OCI-LY1 (cell line): ENCODE measurements around the gene NOG.

ENCODE experiments used
- H2AFZ ChIP-seq: fragments of 200-600 bp; sonication (generic), shearing (Covaris generic); 2 replicates; pipeline ENCODE4 v1.6.0; 2014; ENCODE audit warnings: antibody characterized with exemption, mild to moderate bottlenecking, low read length
- H3F3A ChIP-seq: fragments of 200-600 bp; sonication (generic), shearing (Covaris generic); 2 replicates; pipeline ENCODE4 v1.6.0; 2014; ENCODE audit warnings: mild to moderate bottlenecking, antibody characterized with exemption, low read length, moderate library complexity; ENCODE audit not compliant: insufficient read depth
- H3K27ac ChIP-seq: fragments of 200-600 bp; sonication (generic); 2 replicates; pipeline ENCODE4 v1.5.1; 2014; ENCODE audit warnings: low read length, mixed run types, mild to moderate bottlenecking, low read depth; ENCODE audit not compliant: poor library complexity, severe bottlenecking
- H3K27me3 ChIP-seq: fragments of 200-600 bp; sonication (generic); 2 replicates; pipeline ENCODE4 v1.6.0; 2014; ENCODE audit warnings: antibody characterized with exemption, mild to moderate bottlenecking, low read length, moderate library complexity; ENCODE audit not compliant: insufficient read depth
- H3K36me3 ChIP-seq: fragments of 200-600 bp; sonication (generic); 2 replicates; pipeline ENCODE4 v1.6.1; 2014; ENCODE audit warnings: mild to moderate bottlenecking, antibody characterized with exemption, low read length, moderate library complexity, mixed read lengths; ENCODE audit not compliant: insufficient read depth
- H3K4me1 ChIP-seq: fragments of 200-600 bp; sonication (generic); 2 replicates; pipeline ENCODE4 v1.5.1; 2014; ENCODE audit warnings: mild to moderate bottlenecking, low read length, moderate library complexity; ENCODE audit not compliant: insufficient read depth, severe bottlenecking
- H3K4me2 ChIP-seq: fragments of 200-600 bp; sonication (generic), shearing (Covaris generic); 2 replicates; pipeline ENCODE4 v1.6.1; 2014; ENCODE audit warnings: low read length
- H3K4me3 ChIP-seq: fragments of 200-600 bp; sonication (generic); 2 replicates; pipeline ENCODE4 v1.5.1; 2014; ENCODE audit warnings: low read length, low read depth, mild to moderate bottlenecking, mixed read lengths; ENCODE audit not compliant: poor library complexity, severe bottlenecking
- H3K79me2 ChIP-seq: fragments of 200-600 bp; shearing (Covaris generic); 2 replicates; pipeline ENCODE4 v1.6.1; 2016; ENCODE audit warnings: mixed run types, low read length, mixed read lengths; ENCODE audit not compliant: insufficient read depth
- H3K9ac ChIP-seq: fragments of 200-600 bp; sonication (generic), shearing (Covaris generic); 2 replicates; pipeline ENCODE4 v1.6.1; 2014; ENCODE audit warnings: mild to moderate bottlenecking, low read length, mixed read lengths
- H3K9me2 ChIP-seq: fragments of 200-600 bp; sonication (generic), shearing (Covaris generic); 2 replicates; pipeline ENCODE4 v1.6.1; 2014; ENCODE audit warnings: low read depth, mild to moderate bottlenecking, low read length, mixed read lengths
- H3K9me3 ChIP-seq: fragments of 200-600 bp; shearing (Covaris generic); 2 replicates; pipeline ENCODE4 v1.6.1; 2014; ENCODE audit warnings: low read length, mixed read lengths
- H4K20me1 ChIP-seq: fragments of 200-600 bp; sonication (generic), shearing (Covaris generic); 2 replicates; pipeline ENCODE4 v1.6.0; 2016; ENCODE audit warnings: mild to moderate bottlenecking, low read length; ENCODE audit not compliant: insufficient read depth
- CTCF ChIP-seq: fragments of 200-600 bp; sonication (generic), shearing (Covaris generic); IDR thresholded peaks from 2 replicates; pipeline ENCODE4 v1.5.1; 2017; ENCODE audit warnings: mild to moderate bottlenecking, antibody characterized with exemption, low read length, moderate library complexity, mixed read lengths
- EZH2 ChIP-seq: fragments of 200-600 bp; sonication (generic), shearing (Covaris generic); IDR thresholded peaks from 2 replicates; pipeline ENCODE4 v1.8.0; 2017; ENCODE audit warnings: borderline replicate concordance, mixed run types, mild to moderate bottlenecking, antibody characterized with exemption, low read length, moderate library complexity, mixed read lengths

Gene NOG

GRCh38 chr17:56601591-56601990 lies 8.1 kb downstream of the NOG start:
- TF ChIP-seq CTCF (no peak), EZH2 (no peak)
- no peaks in the 10 kb centered on the region for H3K27me3 ChIP-seq
- no peaks in the 10 kb centered on the region for H3K9me3 ChIP-seq
- H3K4me3 ChIP-seq: no peak overlapping the region
- no peaks in the 10 kb centered on the region for H3F3A ChIP-seq
- H3K9ac ChIP-seq: no peak overlapping the region
- no peaks in the 10 kb centered on the region for H3K36me3 ChIP-seq
- H3K79me2 ChIP-seq: no peaks in the 10 kb centered on the region
- no peak overlapping the region for H3K4me2 ChIP-seq
- no peaks in the 10 kb centered on the region for H4K20me1 ChIP-seq
- no peak overlapping the region for H2AFZ ChIP-seq
- no peak overlapping the region for H3K27ac ChIP-seq
- H3K4me1 ChIP-seq: no peaks in the 10 kb centered on the region
- no peaks in the 10 kb centered on the region for H3K9me2 ChIP-seq

- Histone ChIP-seq H2AFZ (no peak overlapping the region), H3K9me2 (no peaks in the 10 kb centered on the region), H3K27ac (no peak overlapping the region), H3K4me1 (no peaks in the 10 kb centered on the region), H4K20me1 (no peaks in the 10 kb centered on the region), H3K27me3 (no peaks in the 10 kb centered on the region), H3F3A (no peaks in the 10 kb centered on the region), H3K36me3 (no peaks in the 10 kb centered on the region), H3K9me3 (no peaks in the 10 kb centered on the region), H3K4me3 (no peak overlapping the region), H3K9ac (no peak overlapping the region), H3K4me2 (no peak overlapping the region), H3K79me2 (no peaks in the 10 kb centered on the region)
- TF ChIP-seq CTCF: no peak
Measured at GRCh38 chr17:56602292-56603130, 9.0 kb downstream of the NOG start.

- H3K9ac ChIP-seq: no peak overlapping the region
- TF ChIP-seq CTCF: no peak
- no peak for TF ChIP-seq EZH2
- H3K36me3 ChIP-seq: no peaks in the 10 kb centered on the region
- H4K20me1 ChIP-seq: no peaks in the 10 kb centered on the region
- H3K79me2 ChIP-seq: no peaks in the 10 kb centered on the region
- H3F3A ChIP-seq: no peaks in the 10 kb centered on the region
- no peaks in the 10 kb centered on the region for H3K9me2 ChIP-seq
- H3K27me3 ChIP-seq: no peaks in the 10 kb centered on the region
- no peak overlapping the region for H3K4me3 ChIP-seq
- H2AFZ ChIP-seq: no peak overlapping the region
- H3K4me2 ChIP-seq: no peak overlapping the region
- no peak overlapping the region for H3K27ac ChIP-seq
- H3K4me1 ChIP-seq: no peaks in the 10 kb centered on the region
- no peaks in the 10 kb centered on the region for H3K9me3 ChIP-seq
Measured at GRCh38 chr17:56603486-56604238, 10.2 kb downstream of the NOG start.
